Right renal cortex interstitium (tissue), 3 donors: ENCODE results near the gene KLK10. TPM values are rescaled to one million over a fixed set of nuclear protein-coding genes. Genes with fewer than 3 reads are reported as not detected.

ENCODE experiments used
- DNase-seq, 3 donors: peaks; one replicate each; pipeline ENCODE4 v3.0.0-alpha.2; 2013; ENCODE audit warnings: low read depth in 3 of 3, low spot score in 2 of 3
- polyA plus RNA-seq, 3 donors: library from polyadenylated mRNA; unstranded; fragments of 120-200 nt; gene quantifications; one replicate each; pipeline ENCODE4 v1.2.1, GENCODE V29; 2013; ENCODE audit not compliant: insufficient read length in 3 of 3

KLK10 gene, protein sequence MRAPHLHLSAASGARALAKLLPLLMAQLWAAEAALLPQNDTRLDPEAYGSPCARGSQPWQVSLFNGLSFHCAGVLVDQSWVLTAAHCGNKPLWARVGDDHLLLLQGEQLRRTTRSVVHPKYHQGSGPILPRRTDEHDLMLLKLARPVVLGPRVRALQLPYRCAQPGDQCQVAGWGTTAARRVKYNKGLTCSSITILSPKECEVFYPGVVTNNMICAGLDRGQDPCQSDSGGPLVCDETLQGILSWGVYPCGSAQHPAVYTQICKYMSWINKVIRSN
- polyA plus RNA-seq: under 1 TPM; 0.15 to 0.19 (median 0.18) TPM

- DNase-seq: no peak
Measured at GRCh38 chr19:51019544-51019925, at the start of gene KLK10. Gene KLK10, minus strand, starts transcription at chr19:51019709. Its CDS starts 579 bp downstream, at chr19:51019130.

DNA sequence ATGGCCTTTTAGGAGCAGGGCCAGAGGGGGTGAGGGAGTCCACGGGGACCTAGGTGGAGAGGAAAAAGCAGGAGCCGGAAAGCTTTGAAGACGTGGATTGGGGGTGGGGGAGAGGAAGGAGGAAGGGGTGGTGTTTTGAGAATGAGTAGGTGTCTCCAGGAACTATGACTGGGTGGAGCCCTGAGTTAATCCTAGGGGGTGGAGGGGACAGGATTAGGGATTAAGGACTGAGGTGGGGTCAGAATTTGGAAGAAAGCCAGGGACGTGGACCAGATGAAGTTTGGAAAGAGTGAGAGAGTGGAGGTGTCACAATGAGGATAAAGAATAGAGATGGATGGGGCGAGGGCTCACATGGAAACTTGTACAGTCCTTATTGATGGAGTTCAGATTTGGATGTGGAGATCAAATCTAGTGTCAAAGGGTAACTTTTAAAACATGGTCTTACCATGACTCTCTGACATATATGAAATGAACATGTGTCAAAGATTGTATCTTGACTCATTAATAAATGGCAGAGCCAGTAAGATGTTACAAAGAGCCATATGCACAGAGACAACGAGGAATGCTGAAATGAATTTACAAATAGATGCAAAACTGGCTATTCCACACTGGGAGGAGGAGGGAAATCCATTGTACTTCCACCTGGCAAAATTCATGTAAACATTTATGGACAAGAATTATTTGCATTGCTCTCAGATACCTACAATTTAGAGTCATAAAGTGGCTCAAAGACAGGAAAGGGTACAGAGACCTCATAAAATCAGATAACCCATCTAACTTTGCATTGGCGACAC, 47.1 kb upstream of the KLK10 start:
- DNase-seq: no peak

DNA sequence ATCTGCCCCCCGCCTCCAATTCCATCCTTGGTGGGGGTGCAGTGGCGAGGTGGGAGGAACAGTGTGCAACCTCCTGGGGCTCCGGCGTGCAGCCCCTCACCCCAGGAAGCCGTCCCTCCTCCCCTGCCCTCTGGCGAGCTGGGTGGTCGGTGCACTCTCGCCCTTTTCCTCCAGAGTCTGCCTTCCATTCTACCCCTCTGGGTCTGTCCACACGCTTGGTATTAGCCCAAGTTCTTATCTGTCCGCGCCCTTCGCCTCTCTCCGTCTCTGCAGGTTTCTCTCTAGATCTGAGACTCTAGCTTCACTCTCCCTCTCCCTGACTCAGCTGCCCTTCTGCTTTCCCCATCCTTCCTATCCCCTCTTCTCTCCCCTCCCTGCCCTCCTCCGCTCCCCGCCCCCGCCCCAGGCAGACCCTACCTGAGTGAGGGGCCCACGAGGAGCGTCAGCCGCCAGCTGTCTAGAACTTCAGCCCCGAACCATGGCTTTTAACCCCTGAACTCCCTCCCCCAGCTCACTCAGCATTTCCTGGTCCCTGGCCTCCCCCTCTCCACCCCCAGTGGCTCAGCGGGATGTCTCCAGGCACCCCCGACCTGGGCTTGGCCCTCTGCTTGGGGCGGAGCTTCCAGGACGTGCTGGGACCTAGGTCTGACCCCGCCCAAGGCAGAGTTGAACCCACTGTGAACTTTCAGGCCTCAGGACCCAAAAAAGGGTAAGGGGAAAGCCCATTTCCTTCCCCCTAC, 45.9 kb upstream of the KLK10 start:
- DNase-seq: no peak

GRCh38 chr19:51064534-51065220, 45.2 kb upstream of the KLK10 start, which contains the start of gene KLK13:
Gene KLK13, minus strand, starts transcription at chr19:51065092. Its CDS starts 25 bp downstream, at chr19:51065067.
- DNase-seq: no peak

- DNase-seq: no peak
Measured at GRCh38 chr19:51063664-51064063, 44.2 kb upstream of the KLK10 start.

- DNase-seq: no peak
Measured at GRCh38 chr19:51060973-51061372, 41.5 kb upstream of the KLK10 start.

GRCh38 chr19:51060336-51060735, 40.8 kb upstream of the KLK10 start:
- DNase-seq: no peak

GRCh38 chr19:51059715-51060114, 40.2 kb upstream of the KLK10 start:
- no peak for DNase-seq

GRCh38 chr19:51055866-51056265, 36.4 kb upstream of the KLK10 start:
- DNase-seq: no peak

DNA sequence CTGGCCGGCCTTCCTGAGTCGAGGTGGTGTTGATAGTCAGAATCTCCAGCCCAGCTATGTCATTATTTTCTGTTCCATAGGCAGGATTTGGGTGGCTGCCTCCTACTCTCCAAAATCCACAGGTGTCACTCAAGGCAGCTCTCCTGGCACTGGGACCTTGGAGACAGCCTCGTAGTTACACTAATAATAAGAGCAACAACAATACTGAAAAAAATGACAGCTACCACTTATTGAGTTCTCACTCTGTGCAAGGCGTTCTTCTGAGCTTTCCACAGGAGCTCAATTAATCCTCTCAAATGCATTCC, 27.5 kb upstream of the KLK10 start:
- no peak for DNase-seq

DNA sequence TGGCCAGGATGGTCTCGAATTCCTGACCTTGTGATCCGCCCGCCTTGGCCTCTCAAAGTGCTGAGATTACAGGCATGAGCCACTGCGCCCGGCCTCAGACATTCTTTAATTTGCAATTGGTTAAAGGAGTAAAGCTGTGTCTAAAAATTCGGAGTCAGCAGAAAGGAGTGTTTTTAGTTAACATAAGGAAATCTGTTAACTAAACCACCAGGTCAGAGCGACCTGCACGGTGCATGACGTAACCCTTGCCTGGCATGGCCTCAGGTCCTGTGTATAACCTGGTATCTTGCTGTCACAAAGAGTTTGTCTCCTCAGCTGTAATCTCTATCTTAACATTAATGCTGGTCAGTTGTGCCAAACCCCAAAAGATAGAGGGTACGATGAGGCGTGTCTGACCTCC, 24.8 kb upstream of the KLK10 start:
- no peak for DNase-seq

- no peak for DNase-seq
Measured at GRCh38 chr19:51043497-51043896, 24.0 kb upstream of the KLK10 start.

DNA sequence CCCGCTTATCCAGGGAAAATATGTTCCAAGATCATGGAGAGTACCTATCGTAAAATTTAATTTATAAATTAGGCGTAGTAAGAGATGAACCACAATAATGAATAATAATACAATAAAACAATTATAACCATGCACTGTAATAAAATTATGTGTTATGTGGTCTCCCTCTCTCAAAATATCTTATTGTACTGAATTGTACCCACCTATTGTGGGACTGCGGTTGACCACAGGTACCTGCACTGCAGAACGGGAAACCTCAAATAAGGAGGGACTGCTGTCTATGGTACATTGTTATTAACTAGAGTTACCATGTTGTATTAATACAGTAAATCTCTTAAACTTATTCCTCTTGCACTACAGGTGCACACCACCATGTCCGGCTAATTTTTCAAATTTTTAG, 20.6 kb upstream of the KLK10 start:
- no peak for DNase-seq

DNA sequence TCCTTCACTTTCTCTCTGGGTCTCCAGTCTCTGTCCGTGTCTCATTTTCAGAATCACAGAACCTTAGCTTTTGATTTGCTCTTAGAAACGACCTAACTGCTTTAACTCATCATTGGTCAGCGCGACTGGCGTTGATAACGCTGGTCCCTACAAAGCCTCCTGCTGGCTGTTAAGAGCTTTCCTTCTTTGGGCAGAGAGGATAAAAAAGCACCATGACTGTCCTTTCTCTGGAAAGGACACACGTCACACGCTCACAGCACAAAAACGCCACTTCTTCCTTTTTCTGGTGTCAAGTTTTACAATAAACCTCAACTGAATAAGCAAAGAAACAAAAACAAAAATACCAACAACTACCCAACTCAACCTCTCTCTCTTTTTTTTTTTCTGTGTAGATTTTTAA, 17.0 kb upstream of the KLK10 start:
- DNase-seq: no peak

DNA sequence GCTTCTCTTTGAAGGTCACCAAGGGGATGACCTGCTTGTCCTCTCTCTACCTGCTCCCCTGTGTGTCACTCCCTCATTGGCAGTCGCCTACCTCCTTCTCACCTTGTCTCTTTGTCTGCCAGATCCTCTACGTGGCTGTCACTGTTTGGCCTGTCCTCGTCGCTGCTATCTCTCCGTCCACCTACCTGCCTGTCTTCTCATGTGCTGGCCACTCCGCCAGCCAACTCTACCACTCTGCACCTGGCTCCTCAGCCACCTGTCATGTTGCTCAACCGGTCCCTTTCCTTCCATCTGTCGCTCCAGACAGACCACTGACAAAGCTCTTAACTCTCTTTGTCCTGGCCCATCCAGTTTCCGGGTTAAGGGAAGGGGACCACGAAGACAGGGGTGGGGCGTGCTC, 15.2 kb upstream of the KLK10 start, which contains the start of gene KLK12:
Gene KLK12 (minus strand): TSS at position 299 of the 400 bp plus-strand sequence. CDS start 381 bp downstream, outside the sequence.
- no peak for DNase-seq

GRCh38 chr19:51031880-51032225, 12.3 kb upstream of the KLK10 start:
- no peak for DNase-seq

DNA sequence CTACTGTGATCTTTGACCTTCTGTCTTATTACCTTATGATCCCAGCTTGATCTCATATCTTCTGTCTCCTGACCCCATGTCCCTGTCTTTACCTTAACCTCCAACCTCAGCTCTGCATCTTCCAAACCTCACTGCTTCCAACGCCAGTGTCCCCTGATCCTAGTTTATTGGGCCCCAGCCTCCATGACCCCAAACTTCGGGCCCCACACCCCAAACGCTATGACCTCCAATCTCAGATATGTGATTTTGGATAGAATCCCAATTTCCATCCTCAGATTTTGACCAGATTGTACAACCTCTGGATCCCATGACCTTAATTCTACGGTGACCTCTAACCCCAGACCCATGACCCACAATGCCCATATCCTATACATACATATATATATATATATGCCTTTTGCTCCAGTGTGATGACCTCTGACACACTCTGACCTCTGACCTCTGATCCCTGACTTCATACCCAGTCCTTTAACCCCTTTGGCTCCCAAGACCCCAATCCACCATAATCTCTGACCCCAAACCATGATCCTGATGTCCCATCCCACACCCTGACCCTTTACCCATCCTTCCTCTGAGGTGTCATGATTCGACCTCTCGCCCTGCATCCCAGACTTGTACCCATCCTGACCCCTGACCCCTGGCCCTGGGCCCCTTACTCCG, 11.8 kb upstream of the KLK10 start:
- DNase-seq: no peak

- no peak for DNase-seq
Measured at GRCh38 chr19:51030631-51031030, 11.1 kb upstream of the KLK10 start.

- no peak for DNase-seq
Measured at GRCh38 chr19:51029718-51030117, 10.2 kb upstream of the KLK10 start.

DNA sequence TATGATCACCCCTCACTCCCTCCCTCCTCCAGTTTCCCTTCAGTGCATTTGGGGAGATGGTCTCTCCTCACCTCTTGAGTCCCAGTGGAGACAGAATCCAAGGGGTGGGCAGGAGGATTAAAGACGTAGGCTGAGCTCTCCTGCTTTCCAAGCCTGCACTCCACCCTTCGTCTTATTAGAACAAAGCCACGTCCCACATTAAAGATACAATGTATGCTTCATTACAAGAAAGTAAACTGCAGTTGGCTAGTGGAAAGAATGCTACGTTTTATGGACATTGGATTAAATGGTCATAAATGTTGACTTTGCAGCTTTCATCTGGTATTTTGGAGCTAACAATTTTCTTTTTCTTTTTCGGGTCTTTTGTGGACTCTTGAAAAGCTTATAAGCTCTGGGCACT, 8.4 kb upstream of the KLK10 start:
- no peak for DNase-seq
